Measurements from ENCODE around the gene ADCY1. TPM values are rescaled to one million over a fixed set of nuclear protein-coding genes. Genes with fewer than 3 reads are reported as not detected.

ADCY1 gene
- total RNA-seq, 1 donor from 2014 or later = 4.7 TPM

DNA sequence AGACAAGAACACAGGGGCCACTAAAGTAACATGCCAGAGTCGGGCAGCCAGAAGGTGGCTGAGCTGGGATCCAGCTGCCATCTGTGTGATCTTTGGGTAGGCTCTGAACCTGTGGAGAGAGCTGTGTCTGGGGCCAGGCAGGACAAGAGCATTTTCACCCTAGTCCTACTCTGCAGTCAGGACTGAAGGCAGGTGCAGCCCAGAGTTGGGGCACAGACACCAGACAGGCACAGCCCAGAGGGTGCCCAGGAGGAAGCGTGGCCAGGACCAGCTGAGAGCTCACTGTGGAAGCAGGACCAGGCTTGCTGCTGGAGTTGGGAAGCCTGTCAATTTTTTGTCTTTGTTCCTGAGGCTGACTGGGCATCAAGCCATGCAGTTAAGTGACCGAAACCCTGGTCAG lies 113.6 kb downstream of the ADCY1 start:
- Mint-ChIP-seq H3K36me3 (no peaks in the 10 kb centered on the region), H3K4me3 (no peak overlapping the region), H3K27me3 (ENCODE audit: low read depth) (no peaks in the 10 kb centered on the region), H3K4me1 (no peaks in the 10 kb centered on the region), H3K27ac (no peak overlapping the region), H3K9me3 (no peaks in the 10 kb centered on the region)
- DNase-seq (ENCODE audit: low spot score in 2 of 2, unreplicated experiment in 2 of 2) = no peak
- no peak for TF ChIP-seq CTCF (IDR thresholded peaks at IDR 0.05; ENCODE audit: unreplicated experiment)

DNA sequence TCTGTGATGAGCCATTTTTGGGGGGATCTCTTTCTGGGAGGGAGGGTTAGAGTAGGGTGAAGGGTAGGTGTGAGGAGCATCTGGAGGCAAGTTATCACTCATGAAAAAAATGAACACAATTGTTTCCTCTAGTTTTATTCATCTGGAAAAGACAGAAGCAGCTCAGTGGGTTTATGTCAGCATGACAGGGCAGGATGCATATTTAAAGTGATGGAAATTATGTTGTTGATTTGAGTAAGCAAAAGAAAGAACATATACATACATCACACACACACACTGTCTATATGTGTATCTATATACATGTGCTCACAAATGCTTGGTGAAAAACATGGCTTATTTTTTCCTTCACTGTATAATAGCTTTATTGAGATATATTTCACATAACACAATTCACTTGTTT lies 114.2 kb downstream of the ADCY1 start:
- Mint-ChIP-seq H3K4me1 (no peaks in the 10 kb centered on the region), H3K9me3 (no peaks in the 10 kb centered on the region), H3K4me3 (no peak overlapping the region), H3K36me3 (no peaks in the 10 kb centered on the region), H3K27ac (no peak overlapping the region), H3K27me3 (ENCODE audit: low read depth) (no peaks in the 10 kb centered on the region)
- DNase-seq (ENCODE audit: low spot score in 2 of 2, unreplicated experiment in 2 of 2) = no peak
- no peak for TF ChIP-seq CTCF (IDR thresholded peaks at IDR 0.05; ENCODE audit: unreplicated experiment)

DNA sequence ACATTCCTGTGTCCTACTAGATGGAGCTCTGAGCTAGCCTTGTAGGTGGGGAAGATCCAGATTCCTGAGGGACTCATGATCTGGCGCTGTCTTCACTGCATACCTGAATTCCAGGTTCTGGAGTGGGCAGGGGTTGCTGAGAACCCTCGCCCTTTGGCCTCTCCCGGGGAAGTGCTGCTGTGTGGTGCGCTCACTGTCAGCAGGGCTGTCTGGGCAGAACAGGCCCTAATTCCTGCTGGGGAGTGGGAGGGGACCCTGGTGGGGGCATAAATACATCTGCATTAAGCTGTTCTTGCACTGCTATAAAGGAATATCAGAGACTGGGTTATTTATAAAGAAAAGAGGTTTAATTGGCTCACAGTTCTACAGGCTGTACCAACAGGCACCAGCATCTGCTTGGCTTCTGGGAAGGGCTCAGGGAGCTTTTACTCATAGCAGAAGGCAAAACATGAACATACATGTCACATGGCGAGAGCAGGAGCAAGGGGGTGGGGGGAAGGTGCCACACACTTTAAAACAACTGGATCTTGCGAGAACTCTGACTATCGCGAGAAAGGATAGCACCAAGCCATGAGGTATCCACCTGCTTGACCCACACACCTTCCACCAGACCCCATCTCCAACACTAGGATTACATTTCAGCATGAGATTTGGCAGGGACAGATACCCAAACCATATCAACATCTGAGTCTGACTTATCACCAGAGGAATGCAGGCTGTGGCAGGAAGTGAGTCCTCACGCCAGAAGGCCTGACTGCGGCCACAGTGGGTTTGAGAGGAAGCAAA lies 115.0 kb downstream of the ADCY1 start:
- Mint-ChIP-seq H3K4me1 (no peaks in the 10 kb centered on the region), H3K36me3 (no peaks in the 10 kb centered on the region), H3K27me3 (ENCODE audit: low read depth) (no peaks in the 10 kb centered on the region), H3K27ac (no peak overlapping the region), H3K4me3 (no peak overlapping the region), H3K9me3 (peaks cover 2% of the 10 kb centered on the region)
- no peak for DNase-seq (ENCODE audit: low spot score in 2 of 2, unreplicated experiment in 2 of 2)
- TF ChIP-seq CTCF (IDR thresholded peaks at IDR 0.05; ENCODE audit: unreplicated experiment) = no peak

DNA sequence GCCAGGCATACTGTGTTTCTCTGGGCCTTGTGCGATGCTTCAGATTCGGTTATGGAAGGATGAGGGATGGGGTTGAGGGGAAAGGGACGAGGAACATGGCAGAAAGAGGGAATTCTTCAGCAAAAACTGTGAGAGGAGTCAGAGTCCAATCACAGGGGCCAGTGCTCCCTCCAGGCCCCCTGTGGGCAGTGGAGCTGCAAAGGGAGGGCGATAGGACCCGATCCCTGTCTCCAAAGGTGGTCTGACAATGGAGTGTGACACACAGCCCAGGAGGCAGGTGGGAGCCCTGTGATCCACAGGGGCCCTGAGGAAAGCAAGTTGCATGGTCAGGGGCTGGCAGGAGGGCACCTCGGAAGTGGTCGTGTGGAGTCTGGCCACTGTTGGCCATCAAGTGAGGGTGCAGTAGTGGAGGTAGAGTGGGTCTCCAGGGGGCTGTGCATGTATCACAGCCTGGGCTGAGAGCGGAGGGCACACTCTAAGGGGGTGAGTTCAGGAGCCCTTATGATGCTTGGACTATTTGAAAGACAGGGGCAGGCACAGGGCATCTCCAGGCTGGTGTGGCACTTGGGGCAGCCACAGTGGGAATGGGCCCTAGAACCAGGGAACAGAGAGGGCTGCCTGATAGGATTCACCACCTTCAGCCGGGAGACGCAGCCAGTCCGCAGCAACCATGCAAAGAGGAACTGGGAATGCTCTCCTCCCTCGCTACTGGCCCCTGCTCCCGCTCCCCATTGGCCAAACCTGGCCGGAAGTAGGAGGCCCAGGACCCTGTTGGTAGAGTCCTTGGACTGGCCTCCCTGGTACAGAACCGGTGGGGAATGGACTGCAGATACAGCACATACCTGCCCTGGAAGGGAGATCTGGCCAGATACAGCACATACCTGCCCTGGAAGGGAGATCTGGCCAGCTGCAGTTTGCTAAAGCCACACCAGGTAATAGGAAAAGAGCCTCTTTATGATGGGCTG lies 115.9 kb downstream of the ADCY1 start:
- H3K9me3 Mint-ChIP-seq = peaks cover 4% of the 10 kb centered on the region
- DNase-seq (ENCODE audit: low spot score in 2 of 2, unreplicated experiment in 2 of 2) = no peak
- no peaks in the 10 kb centered on the region for H3K36me3 Mint-ChIP-seq
- H3K27ac Mint-ChIP-seq = no peak overlapping the region
- no peak for TF ChIP-seq CTCF (IDR thresholded peaks at IDR 0.05; ENCODE audit: unreplicated experiment)
- H3K27me3 Mint-ChIP-seq (ENCODE audit: low read depth) = no peaks in the 10 kb centered on the region
- no peak overlapping the region for H3K4me3 Mint-ChIP-seq
- H3K4me1 Mint-ChIP-seq = no peaks in the 10 kb centered on the region

DNA sequence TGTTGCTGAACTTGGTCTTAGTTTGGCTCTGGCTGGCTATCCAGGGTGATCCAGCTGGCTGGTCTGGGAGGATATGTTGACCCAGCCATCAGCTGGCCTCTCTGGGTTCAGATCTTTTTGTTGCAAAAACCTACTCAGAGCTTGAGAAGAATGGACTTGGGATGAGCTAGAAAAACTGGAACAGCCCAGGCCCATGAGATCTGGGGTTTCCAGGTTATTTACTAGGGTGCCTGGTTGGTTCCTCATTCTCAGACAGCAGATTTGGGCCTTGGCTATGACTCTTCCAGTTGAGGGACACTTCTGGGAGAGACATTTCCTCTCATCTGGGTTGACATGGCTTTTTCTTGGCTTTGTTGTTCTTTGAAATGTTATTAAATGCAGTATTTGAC lies 116.6 kb downstream of the ADCY1 start:
- no peak for DNase-seq (ENCODE audit: low spot score in 2 of 2, unreplicated experiment in 2 of 2)
- Mint-ChIP-seq H3K9me3 (peaks cover 4% of the 10 kb centered on the region), H3K27ac (no peak overlapping the region), H3K4me3 (no peak overlapping the region), H3K36me3 (no peaks in the 10 kb centered on the region), H3K4me1 (no peaks in the 10 kb centered on the region), H3K27me3 (ENCODE audit: low read depth) (no peaks in the 10 kb centered on the region)
- no peak for TF ChIP-seq CTCF (IDR thresholded peaks at IDR 0.05; ENCODE audit: unreplicated experiment)
